ENCODE data around the gene SAP30L. TPM values are rescaled to one million over a fixed set of nuclear protein-coding genes. Genes with fewer than 3 reads are reported as not detected.

Gene SAP30L
- total and polyA plus RNA-seq, 12 donors, result 14.4 to 38.3 (median 33.8) TPM

DNA sequence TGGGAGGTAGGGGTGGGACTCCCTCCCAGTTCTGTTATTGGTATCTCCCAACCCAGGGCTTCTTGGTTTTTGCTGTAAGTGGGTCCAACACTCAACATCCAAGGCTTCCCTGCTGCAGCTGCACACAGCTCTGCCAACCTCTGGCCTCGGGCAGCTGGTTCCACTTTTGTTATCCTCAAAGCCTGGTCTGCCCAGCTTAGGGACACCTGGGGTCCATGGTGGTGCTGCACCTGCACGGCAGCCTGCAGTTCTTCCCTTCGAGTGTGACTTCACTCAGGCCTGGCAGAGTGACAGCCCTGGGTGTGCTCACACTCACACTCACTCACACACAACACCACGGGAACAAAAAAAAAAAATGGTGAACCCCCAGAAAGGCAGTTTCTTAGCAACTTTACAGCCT is 15.3 kb upstream of the SAP30L start:
- WGBS, 2 donors, result 83 to 85% methylated on average over 4 of the region's 4 CpGs
- Histone ChIP-seq H3K9me3 (no peaks in the 10 kb centered on the region), H3K4me1 (no peaks in the 10 kb centered on the region), H3K36me3 (peaks cover 0 to 27% (median 0%) of the 10 kb centered on the region in 9 donors), H3K4me3 (no peak overlapping the region), H3K27me3 (no peaks in the 10 kb centered on the region), H3K27ac (no peak overlapping the region)
- no peak for DNase-seq
- TF ChIP-seq, protein P1, sequence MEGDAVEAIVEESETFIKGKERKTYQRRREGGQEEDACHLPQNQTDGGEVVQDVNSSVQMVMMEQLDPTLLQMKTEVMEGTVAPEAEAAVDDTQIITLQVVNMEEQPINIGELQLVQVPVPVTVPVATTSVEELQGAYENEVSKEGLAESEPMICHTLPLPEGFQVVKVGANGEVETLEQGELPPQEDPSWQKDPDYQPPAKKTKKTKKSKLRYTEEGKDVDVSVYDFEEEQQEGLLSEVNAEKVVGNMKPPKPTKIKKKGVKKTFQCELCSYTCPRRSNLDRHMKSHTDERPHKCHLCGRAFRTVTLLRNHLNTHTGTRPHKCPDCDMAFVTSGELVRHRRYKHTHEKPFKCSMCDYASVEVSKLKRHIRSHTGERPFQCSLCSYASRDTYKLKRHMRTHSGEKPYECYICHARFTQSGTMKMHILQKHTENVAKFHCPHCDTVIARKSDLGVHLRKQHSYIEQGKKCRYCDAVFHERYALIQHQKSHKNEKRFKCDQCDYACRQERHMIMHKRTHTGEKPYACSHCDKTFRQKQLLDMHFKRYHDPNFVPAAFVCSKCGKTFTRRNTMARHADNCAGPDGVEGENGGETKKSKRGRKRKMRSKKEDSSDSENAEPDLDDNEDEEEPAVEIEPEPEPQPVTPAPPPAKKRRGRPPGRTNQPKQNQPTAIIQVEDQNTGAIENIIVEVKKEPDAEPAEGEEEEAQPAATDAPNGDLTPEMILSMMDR (IDR thresholded peaks at IDR 0.05), result no peak
- no peak for ATAC-seq
- intact Hi-C loops (cut with DNase I), result no loop called here

DNA sequence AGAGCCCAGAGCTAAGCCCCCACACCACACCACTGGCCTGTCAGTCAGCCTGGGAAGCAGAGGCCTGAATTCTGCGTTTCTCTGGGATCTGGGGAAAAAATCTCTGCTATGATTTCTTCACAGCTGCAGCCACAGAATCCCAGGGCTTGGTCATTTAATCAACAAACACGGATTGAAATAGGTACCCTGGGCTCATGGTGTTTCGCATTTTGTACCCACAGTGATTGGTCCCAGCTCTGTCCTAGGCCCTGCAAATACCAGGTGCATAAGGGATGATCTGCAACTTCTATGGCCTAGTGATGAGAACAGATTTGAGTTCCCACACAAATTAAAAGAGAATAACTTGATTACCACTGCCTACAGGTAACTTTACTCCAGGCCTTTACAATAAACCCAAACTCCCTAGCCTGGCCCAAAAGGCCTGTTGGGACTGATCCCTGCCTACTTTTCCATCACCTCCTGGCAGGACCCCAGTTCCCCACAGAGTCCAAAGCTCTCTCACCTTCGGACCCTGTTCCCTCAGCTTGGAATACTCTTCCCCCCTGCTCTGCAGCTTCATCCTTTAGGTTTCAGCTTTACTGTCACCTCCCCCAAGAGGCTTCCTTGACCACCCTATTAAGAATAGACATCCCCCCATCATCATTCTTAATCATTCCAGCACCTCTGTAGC is 14.7 kb upstream of the SAP30L start:
- Histone ChIP-seq H3K9me3 (no peaks in the 10 kb centered on the region), H3K27me3 (no peaks in the 10 kb centered on the region), H3K36me3 (peaks cover 0 to 32% (median 5%) of the 10 kb centered on the region in 9 donors), H3K4me3 (no peak overlapping the region), H3K4me1 (no peaks in the 10 kb centered on the region), H3K27ac (no peak overlapping the region)
- intact Hi-C loops (cut with DNase I), result no loop called here
- DNase-seq (no peak), ATAC-seq (no peak)
- TF ChIP-seq, protein P1 (IDR thresholded peaks at IDR 0.05), result no peak
- 86 to 90% methylated on average over 4 of the region's 4 CpGs for WGBS, 2 donors

DNA sequence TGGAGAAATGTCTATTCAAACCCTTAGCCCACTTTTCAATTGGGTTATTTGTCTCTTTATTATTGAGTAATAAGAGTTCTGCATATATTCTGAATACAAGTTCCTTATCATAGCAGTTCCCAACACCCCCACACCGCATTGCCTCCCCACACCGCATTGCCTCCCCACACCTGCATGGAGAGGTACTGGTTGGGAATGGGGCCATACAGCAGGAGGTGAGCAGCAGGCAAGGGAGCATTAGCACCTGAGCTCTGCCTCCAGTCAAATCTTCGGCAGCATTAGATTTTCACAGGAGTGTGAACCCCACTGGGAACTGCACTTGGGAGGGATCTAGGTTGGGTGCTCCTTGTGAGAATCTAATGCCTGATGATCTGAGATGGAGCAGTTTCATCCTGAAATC is 10.6 kb upstream of the SAP30L start:
- no peak for ATAC-seq

DNA sequence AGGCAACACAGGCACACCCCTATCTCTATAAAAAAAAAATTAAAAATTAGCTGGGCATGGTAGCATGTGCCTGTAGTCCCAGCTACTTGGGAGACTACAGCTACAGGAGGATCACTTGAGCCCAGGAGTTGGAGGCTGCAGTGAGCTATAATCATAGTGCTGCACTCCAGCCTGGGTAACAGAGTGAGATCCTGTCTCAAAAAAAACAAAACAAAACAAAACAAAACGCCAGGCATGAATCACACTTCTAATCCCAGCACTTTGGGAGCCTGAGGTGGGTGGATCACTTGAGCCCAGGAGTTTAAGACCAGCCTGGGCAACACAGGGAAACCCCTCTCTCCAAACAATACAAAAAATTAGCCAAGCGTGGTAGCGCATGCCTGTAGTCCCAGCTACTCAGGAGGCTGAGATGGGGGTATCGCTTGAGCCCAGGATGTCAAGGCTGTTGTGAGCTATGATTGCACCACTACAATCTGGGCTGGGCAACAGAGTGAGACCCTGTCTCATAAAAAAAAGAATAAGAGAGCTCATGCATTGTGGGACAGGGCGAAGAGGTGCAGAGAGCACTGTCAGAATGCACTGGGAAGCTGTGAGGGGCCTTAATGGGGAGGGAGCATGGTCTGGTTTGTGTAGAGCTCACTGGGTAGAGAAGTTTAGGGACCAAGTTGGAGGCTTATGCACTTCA is 8.4 kb upstream of the SAP30L start:
- Histone ChIP-seq H3K36me3 (peaks cover 0 to 94% (median 22%) of the 10 kb centered on the region in 9 donors), H3K4me1 (no peaks in the 10 kb centered on the region), H3K4me3 (no peak overlapping the region), H3K27ac (no peak overlapping the region), H3K27me3 (no peaks in the 10 kb centered on the region), H3K9me3 (no peaks in the 10 kb centered on the region)
- DNase-seq (no peak), ATAC-seq (no peak)
- TF ChIP-seq, protein P1 (IDR thresholded peaks at IDR 0.05), result no peak
- intact Hi-C loops (cut with DNase I), result no loop called here
- 93 to 94% methylated on average over 5 of the region's 5 CpGs for WGBS, 2 donors

More for the DNA sequence above, 10.6 kb upstream of the SAP30L start:
- Histone ChIP-seq H3K4me3 (no peak overlapping the region), H3K36me3 (peaks cover 0 to 73% (median 14%) of the 10 kb centered on the region in 9 donors), H3K4me1 (no peaks in the 10 kb centered on the region), H3K9me3 (no peaks in the 10 kb centered on the region), H3K27me3 (no peaks in the 10 kb centered on the region), H3K27ac (no peak overlapping the region)
- TF ChIP-seq, protein P1 (IDR thresholded peaks at IDR 0.05), result no peak
- intact Hi-C loops (cut with DNase I), result no loop called here
- no peak for DNase-seq
- 96% methylated on average over 3 of the region's 3 CpGs for WGBS, 2 donors
